ENCODE measurements around the gene HOMER2.

HOMER2 gene

GRCh38 chr15:82950746-82951370 lies 1.7 kb downstream of the HOMER2 start:
- TF ChIP-seq, protein P1, sequence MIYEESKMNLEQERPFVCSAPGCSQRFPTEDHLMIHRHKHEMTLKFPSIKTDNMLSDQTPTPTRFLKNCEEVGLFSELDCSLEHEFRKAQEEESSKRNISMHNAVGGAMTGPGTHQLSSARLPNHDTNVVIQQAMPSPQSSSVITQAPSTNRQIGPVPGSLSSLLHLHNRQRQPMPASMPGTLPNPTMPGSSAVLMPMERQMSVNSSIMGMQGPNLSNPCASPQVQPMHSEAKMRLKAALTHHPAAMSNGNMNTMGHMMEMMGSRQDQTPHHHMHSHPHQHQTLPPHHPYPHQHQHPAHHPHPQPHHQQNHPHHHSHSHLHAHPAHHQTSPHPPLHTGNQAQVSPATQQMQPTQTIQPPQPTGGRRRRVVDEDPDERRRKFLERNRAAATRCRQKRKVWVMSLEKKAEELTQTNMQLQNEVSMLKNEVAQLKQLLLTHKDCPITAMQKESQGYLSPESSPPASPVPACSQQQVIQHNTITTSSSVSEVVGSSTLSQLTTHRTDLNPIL (CRISPR knock-in tag; IDR thresholded peaks at IDR 0.05; ENCODE audit: low read depth): no peak
- no peak for TF ChIP-seq PATZ1 (CRISPR knock-in tag; IDR thresholded peaks at IDR 0.05; ENCODE audit: borderline replicate concordance)
- TF ChIP-seq ARNTL (CRISPR knock-in tag; IDR thresholded peaks at IDR 0.05; ENCODE audit: borderline replicate concordance, low read depth): no peak
- no peak for TF ChIP-seq ISL1 (CRISPR knock-in tag; IDR thresholded peaks at IDR 0.05)
- TF ChIP-seq ZNF8 (CRISPR knock-in tag; IDR thresholded peaks at IDR 0.05): no peak
- no peak for TF ChIP-seq PPARA (CRISPR knock-in tag; IDR thresholded peaks at IDR 0.05; ENCODE audit: borderline replicate concordance)
- no peak for TF ChIP-seq GLIS3 (CRISPR knock-in tag; IDR thresholded peaks at IDR 0.05)
- TF ChIP-seq RARB (CRISPR knock-in tag; IDR thresholded peaks at IDR 0.05): no peak
- no peak for TF ChIP-seq OSR1 (CRISPR knock-in tag; IDR thresholded peaks at IDR 0.05)
- no peak; the same call in 2 of the 3 replicates for ATAC-seq

GRCh38 chr15:82950295-82950694 lies 2.2 kb downstream of the HOMER2 start:
- TF ChIP-seq SNAI2 (CRISPR knock-in tag; IDR thresholded peaks at IDR 0.05): no peak
- no peak for TF ChIP-seq GLIS3 (CRISPR knock-in tag; IDR thresholded peaks at IDR 0.05)
- TF ChIP-seq, protein P1 (CRISPR knock-in tag; IDR thresholded peaks at IDR 0.05; ENCODE audit: low read depth): no peak
- no peak for TF ChIP-seq ZFP3 (CRISPR knock-in tag; IDR thresholded peaks at IDR 0.05)
- no peak for TF ChIP-seq ARNTL (CRISPR knock-in tag; IDR thresholded peaks at IDR 0.05; ENCODE audit: borderline replicate concordance, low read depth)
- TF ChIP-seq CSDC2 (CRISPR knock-in tag; IDR thresholded peaks at IDR 0.05): no peak
- TF ChIP-seq OSR1 (CRISPR knock-in tag; IDR thresholded peaks at IDR 0.05): no peak
- TF ChIP-seq PPARA (CRISPR knock-in tag; IDR thresholded peaks at IDR 0.05; ENCODE audit: borderline replicate concordance): no peak
- TF ChIP-seq ZFP30 (CRISPR knock-in tag; IDR thresholded peaks at IDR 0.05): no peak
- TF ChIP-seq PATZ1 (CRISPR knock-in tag; IDR thresholded peaks at IDR 0.05; ENCODE audit: borderline replicate concordance): no peak
- TF ChIP-seq RARB (CRISPR knock-in tag; IDR thresholded peaks at IDR 0.05): no peak
- no peak for TF ChIP-seq CSRNP3 (CRISPR knock-in tag; IDR thresholded peaks at IDR 0.05)
- no peak for TF ChIP-seq ZNF8 (CRISPR knock-in tag; IDR thresholded peaks at IDR 0.05)
- no peak for ATAC-seq

DNA sequence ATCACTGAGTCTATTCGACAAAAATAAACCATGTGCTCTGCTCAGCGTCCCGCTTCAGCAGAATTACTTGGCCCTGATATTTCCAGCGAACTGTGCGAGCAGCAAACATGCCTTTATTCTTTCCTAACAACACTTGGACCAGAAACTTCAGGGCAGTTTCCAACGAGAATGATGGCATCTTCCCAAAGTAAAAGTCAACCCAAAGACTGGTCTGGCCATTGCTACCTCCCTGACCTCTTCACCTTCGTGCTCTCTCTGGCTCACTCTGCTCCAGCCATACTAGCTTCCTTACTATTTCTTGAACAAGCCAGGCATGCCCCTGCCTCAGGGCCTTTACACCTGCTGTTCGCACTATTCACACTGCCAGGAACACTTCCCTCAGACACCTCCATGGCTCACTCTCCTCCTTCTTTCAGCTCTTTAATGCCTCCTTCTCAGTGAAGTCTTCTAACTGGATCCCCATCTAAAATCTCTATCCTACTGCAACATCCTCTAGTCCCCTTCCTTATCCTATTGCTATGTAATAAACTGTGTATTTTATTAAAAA lies 6.3 kb downstream of the HOMER2 start:
- no peak for ATAC-seq
- no peak for TF ChIP-seq ZC3H10 (CRISPR knock-in tag; IDR thresholded peaks at IDR 0.05)
- TF ChIP-seq CSRNP3 (CRISPR knock-in tag; IDR thresholded peaks at IDR 0.05): no peak
- TF ChIP-seq CSDC2 (CRISPR knock-in tag; IDR thresholded peaks at IDR 0.05): no peak
- no peak for TF ChIP-seq TCF4 (CRISPR knock-in tag; IDR thresholded peaks at IDR 0.05; ENCODE audit: borderline replicate concordance)
- TF ChIP-seq, protein P2, sequence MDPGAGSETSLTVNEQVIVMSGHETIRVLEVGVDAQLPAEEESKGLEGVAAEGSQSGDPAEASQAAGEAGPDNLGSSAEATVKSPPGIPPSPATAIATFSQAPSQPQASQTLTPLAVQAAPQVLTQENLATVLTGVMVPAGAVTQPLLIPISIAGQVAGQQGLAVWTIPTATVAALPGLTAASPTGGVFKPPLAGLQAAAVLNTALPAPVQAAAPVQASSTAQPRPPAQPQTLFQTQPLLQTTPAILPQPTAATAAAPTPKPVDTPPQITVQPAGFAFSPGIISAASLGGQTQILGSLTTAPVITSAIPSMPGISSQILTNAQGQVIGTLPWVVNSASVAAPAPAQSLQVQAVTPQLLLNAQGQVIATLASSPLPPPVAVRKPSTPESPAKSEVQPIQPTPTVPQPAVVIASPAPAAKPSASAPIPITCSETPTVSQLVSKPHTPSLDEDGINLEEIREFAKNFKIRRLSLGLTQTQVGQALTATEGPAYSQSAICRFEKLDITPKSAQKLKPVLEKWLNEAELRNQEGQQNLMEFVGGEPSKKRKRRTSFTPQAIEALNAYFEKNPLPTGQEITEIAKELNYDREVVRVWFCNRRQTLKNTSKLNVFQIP (CRISPR knock-in tag; IDR thresholded peaks at IDR 0.05; ENCODE audit: borderline replicate concordance, low read depth): no peak
- no peak for TF ChIP-seq OSR1 (CRISPR knock-in tag; IDR thresholded peaks at IDR 0.05)
- TF ChIP-seq ESRRG (CRISPR knock-in tag; IDR thresholded peaks at IDR 0.05): no peak
- TF ChIP-seq GLIS3 (CRISPR knock-in tag; IDR thresholded peaks at IDR 0.05): no peak
- TF ChIP-seq BACH2 (CRISPR knock-in tag; IDR thresholded peaks at IDR 0.05; ENCODE audit: borderline replicate concordance): no peak
- no peak for TF ChIP-seq ZNF70 (CRISPR knock-in tag; IDR thresholded peaks at IDR 0.05)
- no peak for TF ChIP-seq SNAI2 (CRISPR knock-in tag; IDR thresholded peaks at IDR 0.05)
- TF ChIP-seq ARNTL (CRISPR knock-in tag; IDR thresholded peaks at IDR 0.05; ENCODE audit: borderline replicate concordance, low read depth): no peak
- TF ChIP-seq, protein P1 (CRISPR knock-in tag; IDR thresholded peaks at IDR 0.05; ENCODE audit: low read depth): no peak

Data from SK-N-SH treated with all-trans-retinoic acid at 6 μM for 48 hours (cell line).